A549 treated with CpdA at 1 μM for 4 hours (cell line): ENCODE results near the gene SVIL. TPM values are rescaled to one million over a fixed set of nuclear protein-coding genes. Genes with fewer than 3 reads are reported as not detected.

Source experiments
- total RNA-seq: library from RNA; stranded (reverse); fragments of 200-300 nt; extraction: Qiagen RNA extraction; gene quantifications from 5 replicates; pipeline ENCODE4 v1.2.3, GENCODE V29; 2022; ENCODE audit warnings: low read depth

The SVIL gene, protein sequence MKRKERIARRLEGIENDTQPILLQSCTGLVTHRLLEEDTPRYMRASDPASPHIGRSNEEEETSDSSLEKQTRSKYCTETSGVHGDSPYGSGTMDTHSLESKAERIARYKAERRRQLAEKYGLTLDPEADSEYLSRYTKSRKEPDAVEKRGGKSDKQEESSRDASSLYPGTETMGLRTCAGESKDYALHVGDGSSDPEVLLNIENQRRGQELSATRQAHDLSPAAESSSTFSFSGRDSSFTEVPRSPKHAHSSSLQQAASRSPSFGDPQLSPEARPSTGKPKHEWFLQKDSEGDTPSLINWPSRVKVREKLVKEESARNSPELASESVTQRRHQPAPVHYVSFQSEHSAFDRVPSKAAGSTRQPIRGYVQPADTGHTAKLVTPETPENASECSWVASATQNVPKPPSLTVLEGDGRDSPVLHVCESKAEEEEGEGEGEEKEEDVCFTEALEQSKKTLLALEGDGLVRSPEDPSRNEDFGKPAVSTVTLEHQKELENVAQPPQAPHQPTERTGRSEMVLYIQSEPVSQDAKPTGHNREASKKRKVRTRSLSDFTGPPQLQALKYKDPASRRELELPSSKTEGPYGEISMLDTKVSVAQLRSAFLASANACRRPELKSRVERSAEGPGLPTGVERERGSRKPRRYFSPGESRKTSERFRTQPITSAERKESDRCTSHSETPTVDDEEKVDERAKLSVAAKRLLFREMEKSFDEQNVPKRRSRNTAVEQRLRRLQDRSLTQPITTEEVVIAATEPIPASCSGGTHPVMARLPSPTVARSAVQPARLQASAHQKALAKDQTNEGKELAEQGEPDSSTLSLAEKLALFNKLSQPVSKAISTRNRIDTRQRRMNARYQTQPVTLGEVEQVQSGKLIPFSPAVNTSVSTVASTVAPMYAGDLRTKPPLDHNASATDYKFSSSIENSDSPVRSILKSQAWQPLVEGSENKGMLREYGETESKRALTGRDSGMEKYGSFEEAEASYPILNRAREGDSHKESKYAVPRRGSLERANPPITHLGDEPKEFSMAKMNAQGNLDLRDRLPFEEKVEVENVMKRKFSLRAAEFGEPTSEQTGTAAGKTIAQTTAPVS (N-terminal part only)
- total RNA-seq = 17.7 to 22.7 TPM (median 19.4 TPM) in 5 replicates

GRCh38 chr10:29634764-29635625 is at the start of gene SVIL:
Gene SVIL, minus strand, starts transcription at chr10:29634971. Its CDS starts 79,913 bp downstream, at chr10:29555058.

